PC-9 (cell line): ENCODE results near the gene TPRN. TPM values are rescaled to one million over a fixed set of nuclear protein-coding genes. Genes with fewer than 3 reads are reported as not detected.

ENCODE experiments used
- BruUV-seq: library from RNA; stranded (reverse); fragments of 400-500 nt; replicated peaks from 2 replicates; lab custom pipeline; 2021; lab: Mats Ljungman, UMichigan
- CTCF ChIA-PET: fragments of 300-600 bp; sonication (Branson Sonifier 250); formaldehyde crosslinking; loops from one replicate; lab custom pipeline; 2022; ENCODE audit warnings: antibody characterized with exemption; lab: Charles Lee
- POLR2A ChIA-PET: fragments of 300-600 bp; sonication (Branson Sonifier 250); formaldehyde crosslinking; loops from one replicate; lab custom pipeline; 2022; ENCODE audit warnings: antibody characterized with exemption; ENCODE audit not compliant: unreplicated experiment; lab: Charles Lee
- DNase-seq, 2 experiments: peaks; one replicate each; pipeline versions ENCODE4 v3.0.0 to v3.0.0-alpha.2; 2015 to 2022; ENCODE audit warnings: mixed read lengths in 1 of 2
- H2AFZ ChIP-seq: fragments of 200-600 bp; sonication (generic); 2 replicates; pipeline ENCODE4 v1.8.1; 2017; ENCODE audit warnings: antibody characterized with exemption
- H3F3A ChIP-seq: fragments of 200-600 bp; sonication (generic); 2 replicates; pipeline ENCODE4 v1.8.1; 2017; ENCODE audit warnings: antibody characterized with exemption, mild to moderate bottlenecking, low read depth; ENCODE audit not compliant: insufficient read depth
- H3K27ac ChIP-seq: fragments of 200-600 bp; sonication (generic); 2 replicates; pipeline ENCODE4 v1.6.1; 2016; ENCODE audit warnings: mixed run types
- H3K27me3 ChIP-seq: fragments of 200-600 bp; sonication (generic); 2 replicates; pipeline ENCODE4 v1.6.1; 2016; ENCODE audit warnings: low read depth, mixed run types; ENCODE audit not compliant: insufficient read depth
- H3K36me3 ChIP-seq: fragments of 200-600 bp; sonication (generic); 2 replicates; pipeline ENCODE4 v1.6.1; 2016; ENCODE audit warnings: low read depth, mixed run types
- H3K4me1 ChIP-seq: fragments of 200-600 bp; sonication (generic); replicated peaks from 2 replicates; pipeline ENCODE4 v1.6.1; 2016; ENCODE audit warnings: mixed run types; ENCODE audit not compliant: insufficient read depth
- H3K4me2 ChIP-seq: fragments of 200-600 bp; sonication (generic); 2 replicates; pipeline ENCODE4 v1.6.1; 2017; ENCODE audit warnings: mixed run types
- H3K4me3 ChIP-seq: fragments of 200-600 bp; sonication (generic); 2 replicates; pipeline ENCODE4 v1.6.1; 2016; ENCODE audit warnings: mixed run types
- H3K79me2 ChIP-seq: fragments of 200-600 bp; sonication (generic); 2 replicates; pipeline ENCODE4 v1.6.1; 2017; ENCODE audit warnings: low read depth, mixed run types
- H3K9me2 ChIP-seq: fragments of 200-600 bp; sonication (generic); 2 replicates; pipeline ENCODE4 v1.8.1; 2017; ENCODE audit warnings: mild to moderate bottlenecking; ENCODE audit not compliant: insufficient read depth
- H3K9me3 ChIP-seq: fragments of 200-600 bp; sonication (generic); 2 replicates; pipeline ENCODE4 v1.8.1; 2016; ENCODE audit warnings: low read depth; ENCODE audit not compliant: insufficient read depth
- H4K20me1 ChIP-seq: fragments of 200-600 bp; sonication (generic); 2 replicates; pipeline ENCODE4 v1.8.1; 2017; ENCODE audit not compliant: insufficient read depth
- CTCF ChIP-seq: fragments of 200-600 bp; sonication (generic); conservative IDR thresholded peaks from 2 replicates; pipeline ENCODE4 v1.6.1; 2017; ENCODE audit warnings: mixed run types, antibody characterized with exemption, mild to moderate bottlenecking, moderate library complexity
- EZH2 ChIP-seq: fragments of 200-600 bp; sonication (generic); IDR thresholded peaks from 2 replicates; pipeline ENCODE4 v1.8.0; 2017; ENCODE audit warnings: antibody characterized with exemption, low read depth
- intact Hi-C: fragments of 100-400 bp; cut with micrococcal nuclease; formaldehyde crosslinking; loops from one replicate; pipeline ENCODE4 v1.10.0; 2022; ENCODE audit not compliant: unreplicated experiment
- total RNA-seq: library from RNA; stranded (reverse); gene quantifications from 2 replicates; pipeline ENCODE4 v1.2.3, GENCODE V29; 2021

TPRN gene
- total RNA-seq, 1 experiment from 2014 or later, result 61.8 TPM

- no peaks in the 10 kb centered on the region for H3K27me3 ChIP-seq
- no peaks in the 10 kb centered on the region for H3K9me2 ChIP-seq
- H3K4me1 ChIP-seq, result peaks cover 26% of the 10 kb centered on the region
- ChIA-PET CTCF (no interaction called here), POLR2A (interaction anchor here (0.6 kb wide), 1 partner anchor 431 kb away, joined by 4 read pairs; no protein-coding TSS in a partner anchor)
- H3K27ac ChIP-seq, result no peak overlapping the region
- peaks cover 23% of the 10 kb centered on the region for H3F3A ChIP-seq
- H3K9me3 ChIP-seq, result no peaks in the 10 kb centered on the region
- H2AFZ ChIP-seq, result no peak overlapping the region
- BruUV-seq, result no TSS peak
- no peak overlapping the region for H3K4me3 ChIP-seq
- intact Hi-C loops, result no loop called here
- no peaks in the 10 kb centered on the region; the same call in 1 of the 2 replicates for H4K20me1 ChIP-seq
- H3K36me3 ChIP-seq, result no peaks in the 10 kb centered on the region
- no peak overlapping the region for H3K4me2 ChIP-seq
- H3K79me2 ChIP-seq, result no peaks in the 10 kb centered on the region
- TF ChIP-seq EZH2, result no peak
- TF ChIP-seq CTCF, result no peak
- DNase-seq, result no peak
Observed at GRCh38 chr9:137215196-137215986, 14.8 kb upstream of the TPRN start.

- Histone ChIP-seq H3K27me3 (no peaks in the 10 kb centered on the region), H3F3A (peaks cover 20% of the 10 kb centered on the region), H3K36me3 (no peaks in the 10 kb centered on the region), H3K27ac (no peak overlapping the region), H3K9me2 (no peaks in the 10 kb centered on the region), H3K4me2 (no peak overlapping the region), H4K20me1 (no peaks in the 10 kb centered on the region; the same call in 1 of the 2 replicates), H3K4me3 (no peak overlapping the region), H3K9me3 (no peaks in the 10 kb centered on the region), H3K4me1 (peaks cover 26% of the 10 kb centered on the region), H3K79me2 (no peaks in the 10 kb centered on the region), H2AFZ (no peak overlapping the region)
- CTCF ChIA-PET, result no interaction called here
- POLR2A ChIA-PET, result no interaction called here
- DNase-seq, result no peak
- TF ChIP-seq EZH2, result no peak
- TF ChIP-seq CTCF, result no peak
- no TSS peak for BruUV-seq
- intact Hi-C loops, result no loop called here
Observed at GRCh38 chr9:137214620-137215019, 14.1 kb upstream of the TPRN start.

- H3K9me2 ChIP-seq, result no peaks in the 10 kb centered on the region
- H3K27ac ChIP-seq, result no peak overlapping the region
- intact Hi-C loops, result no loop called here
- H2AFZ ChIP-seq, result no peak overlapping the region
- H3K36me3 ChIP-seq, result no peaks in the 10 kb centered on the region
- peaks cover 10% of the 10 kb centered on the region; the same call in 1 of the 2 replicates for H3F3A ChIP-seq
- H3K4me3 ChIP-seq, result no peak overlapping the region
- no TSS peak for BruUV-seq
- no peak for DNase-seq
- no peak overlapping the region for H3K4me2 ChIP-seq
- H3K27me3 ChIP-seq, result no peaks in the 10 kb centered on the region
- peaks cover 17% of the 10 kb centered on the region for H3K4me1 ChIP-seq
- H3K9me3 ChIP-seq, result no peaks in the 10 kb centered on the region
- H4K20me1 ChIP-seq, result no peaks in the 10 kb centered on the region; the same call in 1 of the 2 replicates
- ChIA-PET CTCF (interaction anchor here (0.6 to 0.7 kb wide), 2 partner anchors 89 to 143 kb away, joined by 3 to 4 read pairs; no protein-coding TSS in a partner anchor), POLR2A (interaction anchor here (0.7 kb wide), 1 partner anchor 24 kb away, joined by 3 read pairs; no protein-coding TSS in a partner anchor)
- TF ChIP-seq EZH2, result no peak
- peak; percentile 51 for TF ChIP-seq CTCF
- no peaks in the 10 kb centered on the region for H3K79me2 ChIP-seq
Observed at GRCh38 chr9:137213160-137214060, 12.9 kb upstream of the TPRN start.
